Activated T-cell treated with anti-CD3 and anti-CD28 coated beads, Interleukin-2, amount 50 U/mL, for 4 hours (primary cell): ENCODE measurements around the gene SLC17A4. TPM values are rescaled to one million over a fixed set of nuclear protein-coding genes. Genes with fewer than 3 reads are reported as not detected.
"Not testable (repeated sequence)": the region's sequence is repeated elsewhere in the genome, so short reads cannot be mapped to it uniquely, and the experiment has no call there.

Experiments
- ATAC-seq, 2 donors: fragments of 200-7000 bp; cut with Tn5 transposase; one replicate each; pipeline ENCODE4 v1.10.0; 2021
- DNase-seq: peaks from one replicate; pipeline ENCODE4 v3.0.0-alpha.2; 2020
- H3K27me3 Mint-ChIP-seq: one replicate; pipeline ENCODE4 v1.8.0; 2021; ENCODE audit warnings: low read depth, mixed read lengths
- H3K36me3 Mint-ChIP-seq: one replicate; pipeline ENCODE4 v1.8.0; 2022; ENCODE audit warnings: mixed read lengths; ENCODE audit not compliant: insufficient read depth
- H3K4me1 Mint-ChIP-seq: one replicate; pipeline ENCODE4 v1.8.0; 2021; ENCODE audit warnings: low read depth, mixed read lengths
- H3K4me3 Mint-ChIP-seq: one replicate; pipeline ENCODE4 v1.8.0; 2021; ENCODE audit warnings: mild to moderate bottlenecking, moderate library complexity, mixed read lengths
- H3K9me3 Mint-ChIP-seq: one replicate; pipeline ENCODE4 v1.8.0; 2021; ENCODE audit warnings: mixed read lengths
- total RNA-seq, 3 donors: library from RNA; stranded (reverse); gene quantifications; one replicate each; pipeline ENCODE4 v1.2.1, GENCODE V29; 2021

Gene SLC17A4
- total RNA-seq, 3 donors from 2014 or later = not detected

GRCh38 chr6:25735261-25735660 is 19.3 kb upstream of the SLC17A4 start:
- Mint-ChIP-seq H3K4me3 (no peak overlapping the region), H3K27me3 (peaks cover 54% of the 10 kb centered on the region), H3K36me3 (no peaks in the 10 kb centered on the region), H3K9me3 (peaks cover 11% of the 10 kb centered on the region), H3K4me1 (no peaks in the 10 kb centered on the region)
- no peak for ATAC-seq
- DNase-seq = no peak

- Mint-ChIP-seq H3K4me3 (no peak overlapping the region), H3K36me3 (no peaks in the 10 kb centered on the region), H3K27me3 (peaks cover 8% of the 10 kb centered on the region), H3K4me1 (no peaks in the 10 kb centered on the region), H3K9me3 (no peaks in the 10 kb centered on the region)
- DNase-seq = no peak
- no peak for ATAC-seq
Observed at GRCh38 chr6:25743868-25744267, 10.7 kb upstream of the SLC17A4 start.

- no peaks in the 10 kb centered on the region for H3K9me3 Mint-ChIP-seq
- no peaks in the 10 kb centered on the region for H3K4me1 Mint-ChIP-seq
Observed at GRCh38 chr6:25745836-25746235, 8.7 kb upstream of the SLC17A4 start.

DNA sequence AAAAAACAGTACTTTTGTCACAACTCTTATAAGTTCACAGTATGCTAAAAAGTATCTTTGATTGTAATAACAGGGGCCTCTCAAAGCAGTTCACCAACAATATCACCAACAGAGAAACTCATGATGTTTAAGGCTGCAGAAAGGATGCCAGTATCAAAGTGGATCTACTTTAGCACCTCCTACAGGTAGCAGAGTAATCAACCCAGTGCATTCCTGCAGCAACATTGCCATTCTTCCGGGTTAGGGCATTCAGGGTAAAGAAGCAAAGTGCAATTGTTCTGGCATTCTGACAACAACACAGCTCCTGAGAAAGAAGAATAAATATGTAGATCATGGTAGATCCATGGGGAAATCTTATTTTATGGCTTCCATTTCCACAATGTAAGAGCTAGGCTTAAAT is 7.6 kb upstream of the SLC17A4 start:
- DNase-seq (no peak), ATAC-seq (no peak)
- H3K9me3 Mint-ChIP-seq = no peaks in the 10 kb centered on the region
- no peak overlapping the region for H3K4me3 Mint-ChIP-seq
- H3K36me3 Mint-ChIP-seq = no peaks in the 10 kb centered on the region
- no peaks in the 10 kb centered on the region for H3K27me3 Mint-ChIP-seq
- no peaks in the 10 kb centered on the region for H3K4me1 Mint-ChIP-seq

More at GRCh38 chr6:25745836-25746235, 8.7 kb upstream of the SLC17A4 start:
- no peaks in the 10 kb centered on the region for H3K36me3 Mint-ChIP-seq
- no peak overlapping the region for H3K4me3 Mint-ChIP-seq
- peaks cover 4% of the 10 kb centered on the region for H3K27me3 Mint-ChIP-seq
- no peak for ATAC-seq
- DNase-seq = no peak

GRCh38 chr6:25747477-25747876 is 7.1 kb upstream of the SLC17A4 start:
- ATAC-seq = no peak
- no peaks in the 10 kb centered on the region for H3K36me3 Mint-ChIP-seq
- no peaks in the 10 kb centered on the region for H3K27me3 Mint-ChIP-seq
- no peaks in the 10 kb centered on the region for H3K9me3 Mint-ChIP-seq
- no peak for DNase-seq
- H3K4me3 Mint-ChIP-seq = no peak overlapping the region
- H3K4me1 Mint-ChIP-seq = no peaks in the 10 kb centered on the region

GRCh38 chr6:25748049-25748448 is 6.5 kb upstream of the SLC17A4 start:
- no peaks in the 10 kb centered on the region for H3K9me3 Mint-ChIP-seq
- no peak for ATAC-seq
- DNase-seq = no peak
- H3K27me3 Mint-ChIP-seq = no peaks in the 10 kb centered on the region
- no peaks in the 10 kb centered on the region for H3K36me3 Mint-ChIP-seq
- no peaks in the 10 kb centered on the region for H3K4me1 Mint-ChIP-seq
- H3K4me3 Mint-ChIP-seq = no peak overlapping the region

DNA sequence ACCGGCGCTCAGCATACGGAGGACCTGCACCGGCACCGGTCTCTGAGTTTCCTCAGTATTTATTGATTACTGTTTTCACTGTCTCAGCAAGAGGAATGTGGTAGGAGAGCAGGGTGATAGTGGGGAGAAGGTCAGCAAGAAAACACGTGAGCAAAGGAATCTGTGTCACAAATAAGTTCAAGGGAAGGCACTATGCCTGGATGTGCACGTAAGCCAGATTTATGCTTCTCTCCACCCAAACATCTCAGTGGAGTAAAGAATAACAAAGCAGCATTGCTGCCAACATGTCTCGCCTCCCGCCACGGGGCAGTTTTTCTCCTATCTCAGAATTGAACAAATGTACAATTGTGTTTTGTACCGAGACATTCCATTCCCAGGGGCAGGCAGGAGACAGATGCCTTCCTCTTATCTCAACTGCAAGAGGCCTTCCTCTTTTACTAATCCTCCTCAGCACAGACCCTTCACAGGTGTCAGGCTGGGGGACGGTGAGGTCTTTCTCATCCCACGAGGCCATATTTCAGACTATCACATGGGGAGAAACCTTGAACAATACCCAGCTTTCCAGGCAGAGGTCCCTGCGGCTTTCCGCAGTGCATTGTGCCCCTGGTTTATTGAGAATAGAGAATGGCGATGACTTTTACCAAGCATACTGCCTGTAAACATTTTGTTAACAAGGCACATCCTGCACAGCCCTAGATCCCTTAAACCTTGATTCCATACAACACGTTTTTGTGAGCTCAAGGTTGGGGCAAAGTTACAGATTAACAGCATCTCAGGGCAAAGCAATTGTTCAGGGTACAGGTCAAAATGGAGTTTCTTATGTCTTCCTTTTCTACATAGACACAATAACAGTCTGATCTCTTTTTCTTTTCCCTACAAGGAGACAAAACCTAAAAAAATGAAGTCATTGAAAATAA is 5.7 kb upstream of the SLC17A4 start:
- not testable (repeated sequence) for H3K4me1 Mint-ChIP-seq, H3K36me3 Mint-ChIP-seq, H3K27me3 Mint-ChIP-seq, H3K4me3 Mint-ChIP-seq, DNase-seq, H3K9me3 Mint-ChIP-seq, ATAC-seq

DNA sequence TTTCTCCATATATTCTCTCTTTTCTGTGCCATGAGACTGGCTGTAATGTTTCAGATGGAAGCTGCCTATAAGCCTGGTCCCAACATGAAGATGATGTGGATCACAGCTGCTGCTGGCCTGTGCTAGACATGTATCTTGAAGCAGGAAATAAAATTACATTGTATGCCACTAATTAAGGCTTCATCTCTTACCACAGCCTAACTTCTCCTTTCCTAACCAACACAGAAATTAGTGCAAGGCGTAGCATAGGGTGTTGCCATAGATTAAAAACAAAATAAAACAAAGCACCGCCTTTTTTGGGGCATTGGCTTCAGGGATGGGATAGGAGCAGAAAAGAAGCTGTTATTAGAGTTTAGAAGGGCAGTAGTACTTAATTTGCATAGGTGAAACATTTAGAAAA is 4.7 kb upstream of the SLC17A4 start:
- no peak overlapping the region for H3K4me3 Mint-ChIP-seq
- H3K27me3 Mint-ChIP-seq = no peaks in the 10 kb centered on the region
- H3K36me3 Mint-ChIP-seq = no peaks in the 10 kb centered on the region
- H3K9me3 Mint-ChIP-seq = no peaks in the 10 kb centered on the region
- no peak for DNase-seq
- ATAC-seq = no peak
- H3K4me1 Mint-ChIP-seq = no peaks in the 10 kb centered on the region

- H3K27me3 Mint-ChIP-seq = no peaks in the 10 kb centered on the region
- ATAC-seq = no peak
- H3K36me3 Mint-ChIP-seq = no peaks in the 10 kb centered on the region
- no peak for DNase-seq
- H3K4me1 Mint-ChIP-seq = no peaks in the 10 kb centered on the region
- H3K9me3 Mint-ChIP-seq = no peaks in the 10 kb centered on the region
- no peak overlapping the region for H3K4me3 Mint-ChIP-seq
Observed at GRCh38 chr6:25750906-25751305, 3.6 kb upstream of the SLC17A4 start.

DNA sequence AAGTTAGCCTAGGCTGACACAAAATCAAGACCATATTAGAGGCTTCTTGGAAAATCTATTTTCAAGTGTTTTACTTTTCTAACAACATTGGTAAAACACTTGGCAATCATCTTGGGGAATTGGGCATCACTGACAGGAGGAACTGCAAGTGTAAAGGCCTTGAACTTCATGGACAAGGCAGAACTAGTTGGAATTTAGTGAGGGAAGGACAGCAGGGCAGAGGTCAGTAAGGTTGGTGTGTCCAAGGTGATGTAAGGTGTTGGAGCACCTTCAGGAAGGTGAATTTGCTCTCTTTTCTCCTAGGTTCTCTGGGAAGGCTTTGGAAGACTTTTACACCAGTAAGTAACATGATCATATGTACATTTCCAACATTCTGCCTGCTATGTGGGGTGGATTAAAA is 1.5 kb upstream of the SLC17A4 start:
- no peak overlapping the region for H3K4me3 Mint-ChIP-seq
- no peak for ATAC-seq

DNA sequence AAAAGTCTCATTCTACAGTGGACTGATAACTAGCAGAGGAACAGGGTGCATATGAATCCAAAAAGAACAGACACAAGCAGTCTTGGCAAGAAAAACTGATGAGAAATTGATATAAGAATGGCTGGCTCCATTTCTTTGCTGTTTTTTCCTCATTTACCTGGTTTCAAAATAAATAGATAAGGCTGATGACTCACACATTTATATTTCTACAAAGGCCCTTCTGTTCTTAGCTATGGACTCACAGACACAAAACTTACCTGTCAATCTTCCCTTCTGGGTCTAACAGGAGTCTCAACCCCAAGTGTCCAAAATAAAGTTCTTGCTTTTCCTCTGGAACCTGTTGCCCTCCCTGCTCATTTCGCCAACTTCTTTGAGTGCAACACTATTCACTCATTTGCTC is 941 bp downstream of the SLC17A4 start:
- no peak overlapping the region for H3K4me3 Mint-ChIP-seq
- no peaks in the 10 kb centered on the region for H3K9me3 Mint-ChIP-seq
- no peaks in the 10 kb centered on the region for H3K27me3 Mint-ChIP-seq
- H3K36me3 Mint-ChIP-seq = no peaks in the 10 kb centered on the region
- no peak for ATAC-seq
- no peaks in the 10 kb centered on the region for H3K4me1 Mint-ChIP-seq
- no peak for DNase-seq

More for the DNA sequence above, 1.5 kb upstream of the SLC17A4 start:
- no peaks in the 10 kb centered on the region for H3K4me1 Mint-ChIP-seq
- no peaks in the 10 kb centered on the region for H3K36me3 Mint-ChIP-seq
- H3K27me3 Mint-ChIP-seq = no peaks in the 10 kb centered on the region
- H3K9me3 Mint-ChIP-seq = no peaks in the 10 kb centered on the region
- no peak for DNase-seq

DNA sequence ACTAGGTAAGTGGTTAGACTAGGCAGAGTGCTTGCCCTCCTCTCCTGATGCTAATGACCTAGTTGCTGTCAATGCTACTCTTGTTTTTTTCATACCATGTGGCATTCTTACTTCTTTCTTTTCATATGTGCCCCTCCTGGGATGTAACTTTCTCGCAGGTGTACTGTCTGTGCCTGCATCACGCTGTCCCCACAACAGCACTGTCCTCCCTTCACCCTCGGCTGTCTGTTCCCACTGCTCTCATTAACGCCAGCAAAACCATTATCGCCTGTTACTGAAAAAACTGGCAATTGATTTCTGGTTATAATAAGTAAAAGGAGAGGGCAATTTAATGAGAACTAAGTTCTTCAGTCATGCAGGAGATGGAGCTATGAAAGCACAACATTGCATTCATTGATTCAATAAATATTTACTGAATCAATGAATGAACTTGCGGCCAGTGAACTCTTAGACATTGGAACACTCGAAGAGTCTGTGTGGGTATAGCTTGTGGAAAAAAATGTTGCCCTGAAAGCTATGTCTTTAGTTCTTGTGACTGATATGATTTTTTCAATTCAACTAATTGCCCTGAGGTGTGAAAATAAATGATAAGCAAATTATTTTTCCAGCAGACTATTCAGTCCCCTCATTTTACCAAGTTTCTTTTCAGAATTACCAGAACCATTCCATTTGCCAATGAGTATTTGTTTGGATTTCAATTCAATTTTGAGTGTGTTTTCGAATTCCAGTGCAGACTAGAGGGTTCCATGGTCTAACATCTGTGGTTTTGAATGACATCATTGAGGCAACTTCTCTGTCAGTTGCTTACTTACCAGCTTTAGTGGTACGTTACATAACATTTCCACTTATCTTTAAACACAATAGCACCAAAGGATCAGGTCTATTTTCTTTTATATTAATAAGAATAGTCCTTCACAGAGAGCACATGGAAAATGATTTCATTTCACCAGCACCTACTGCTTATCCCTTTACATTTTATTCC is 2.1 kb downstream of the SLC17A4 start:
- H3K4me3 Mint-ChIP-seq = no peak overlapping the region
- no peaks in the 10 kb centered on the region for H3K27me3 Mint-ChIP-seq
- no peak for DNase-seq
- H3K4me1 Mint-ChIP-seq = no peaks in the 10 kb centered on the region
- ATAC-seq = no peak
- H3K9me3 Mint-ChIP-seq = no peaks in the 10 kb centered on the region
- H3K36me3 Mint-ChIP-seq = no peaks in the 10 kb centered on the region

- Mint-ChIP-seq H3K27me3 (no peaks in the 10 kb centered on the region), H3K9me3 (no peaks in the 10 kb centered on the region), H3K4me1 (no peaks in the 10 kb centered on the region), H3K36me3 (no peaks in the 10 kb centered on the region), H3K4me3 (no peak overlapping the region)
- ATAC-seq (no peak), DNase-seq (no peak)
Observed at GRCh38 chr6:25757936-25758642, 3.5 kb downstream of the SLC17A4 start.

GRCh38 chr6:25764611-25765010 is 10.1 kb downstream of the SLC17A4 start:
- Mint-ChIP-seq H3K36me3 (peaks cover 2% of the 10 kb centered on the region), H3K4me1 (no peaks in the 10 kb centered on the region), H3K27me3 (peaks cover 12% of the 10 kb centered on the region), H3K4me3 (no peak overlapping the region), H3K9me3 (no peaks in the 10 kb centered on the region)
- DNase-seq (no peak), ATAC-seq (no peak)
